Measurements from ENCODE around the gene SNTG2. TPM values are rescaled to one million over a fixed set of nuclear protein-coding genes. Genes with fewer than 3 reads are reported as not detected.

Gene SNTG2
- total and polyA plus RNA-seq, 7 donors, result 0.26 to 1.7 (median 0.73) TPM; not detected in 2

DNA sequence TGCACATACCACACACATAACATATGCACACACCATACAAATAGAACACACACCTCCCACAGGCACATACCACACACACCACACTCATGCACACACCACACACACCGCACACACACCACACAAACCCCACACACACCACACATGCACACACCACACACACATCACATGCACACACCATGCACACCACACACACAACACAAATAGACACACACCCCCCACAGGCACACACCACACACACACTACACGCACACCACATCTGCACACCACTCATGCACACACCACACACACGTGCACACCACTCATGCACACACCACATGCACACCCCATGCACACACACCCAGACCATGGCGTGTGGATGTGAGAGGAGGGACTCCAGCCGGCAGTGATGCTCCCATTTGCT is 300.9 kb downstream of the SNTG2 start:
- H3K9me3 ChIP-seq, result no peaks in the 10 kb centered on the region
- H3K4me3 ChIP-seq, result no peak overlapping the region
- TF ChIP-seq CTCF (IDR thresholded peaks at IDR 0.05), result no peak
- H3K27me3 ChIP-seq (ENCODE audit: insufficient read depth in 3 of 3, low read length in 2 of 3), result peaks cover 0 to 6% (median 0%) of the 10 kb centered on the region in 3 donors
- DNase-seq, result no peak
- 84 to 86% (median 85%) methylated on average over 5 of the region's 5 CpGs for WGBS, 3 donors
- H3K4me1 ChIP-seq, result no peaks in the 10 kb centered on the region
- H3K27ac ChIP-seq, result no peak overlapping the region
- no peaks in the 10 kb centered on the region for H3K36me3 ChIP-seq (ENCODE audit: insufficient read depth in 1 of 2, low read depth in 1 of 2)
- intact Hi-C loops (cut with DNase I), result no loop called here
- ATAC-seq, result no peak

- intact Hi-C loops (cut with DNase I), result no loop called here
- H3K36me3 ChIP-seq (ENCODE audit: insufficient read depth in 1 of 2, low read depth in 1 of 2), result no peaks in the 10 kb centered on the region
- H3K4me3 ChIP-seq, result no peak overlapping the region
- 47 to 60% (median 57%) methylated on average over 4 of the region's 4 CpGs for WGBS, 3 donors
- no peaks in the 10 kb centered on the region for H3K9me3 ChIP-seq
- DNase-seq (no peak), ATAC-seq (no peak)
- no peaks in the 10 kb centered on the region for H3K4me1 ChIP-seq
- H3K27ac ChIP-seq, result no peak overlapping the region
- TF ChIP-seq CTCF (IDR thresholded peaks at IDR 0.05), result no peak
- peaks cover 0 to 6% (median 0%) of the 10 kb centered on the region in 3 donors for H3K27me3 ChIP-seq (ENCODE audit: insufficient read depth in 3 of 3, low read length in 2 of 3)
Observed at GRCh38 chr2:1253629-1254028, 303.0 kb downstream of the SNTG2 start.

- no peak for TF ChIP-seq CTCF (IDR thresholded peaks at IDR 0.05)
- no peak overlapping the region for H3K27ac ChIP-seq
- peaks cover 0 to 6% (median 0%) of the 10 kb centered on the region in 3 donors for H3K27me3 ChIP-seq (ENCODE audit: insufficient read depth in 3 of 3, low read length in 2 of 3)
- no peak for ATAC-seq
- no peak overlapping the region for H3K4me3 ChIP-seq
- H3K9me3 ChIP-seq, result no peaks in the 10 kb centered on the region
- intact Hi-C loops (cut with DNase I), result no loop called here
- 61 to 63% (median 62%) methylated on average over 18 of the region's 18 CpGs for WGBS, 3 donors
- H3K36me3 ChIP-seq (ENCODE audit: insufficient read depth in 1 of 2, low read depth in 1 of 2), result no peaks in the 10 kb centered on the region
- no peak for DNase-seq
- no peaks in the 10 kb centered on the region for H3K4me1 ChIP-seq
Observed at GRCh38 chr2:1254662-1255343, 304.2 kb downstream of the SNTG2 start.

DNA sequence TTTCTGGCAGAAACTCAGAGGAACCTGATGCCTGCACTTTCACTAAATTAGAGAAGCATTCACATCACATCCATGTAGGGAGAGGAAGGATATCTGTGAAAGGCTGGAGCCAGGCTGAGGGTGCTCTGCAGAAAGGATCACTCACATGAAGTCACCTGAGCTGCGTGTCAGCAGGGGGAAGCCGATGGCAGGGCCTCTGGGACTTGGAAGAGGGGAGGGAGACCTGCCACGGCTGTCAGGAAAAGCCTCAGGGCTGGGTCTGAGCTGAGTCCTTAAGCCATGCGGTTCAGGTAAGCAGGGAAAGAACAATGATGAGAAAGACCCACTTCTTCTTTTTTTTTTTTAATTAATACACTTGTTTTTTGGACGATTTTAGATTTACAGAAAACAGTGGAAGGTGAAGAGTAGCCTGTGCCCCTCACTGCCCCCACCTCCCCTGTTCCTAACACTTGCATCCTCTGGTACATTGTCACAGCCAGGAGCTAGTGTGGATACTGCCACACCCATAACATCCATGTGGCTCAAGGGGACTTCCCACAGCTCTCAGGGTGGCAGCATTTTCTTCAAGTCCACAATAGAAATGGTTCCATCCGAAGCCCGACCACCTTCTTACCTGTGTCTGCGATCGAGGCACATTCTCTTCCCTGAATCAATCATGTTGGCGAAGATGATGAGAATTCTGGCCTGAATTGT is 306.1 kb downstream of the SNTG2 start:
- Histone ChIP-seq H3K36me3 (ENCODE audit: insufficient read depth in 1 of 2, low read depth in 1 of 2) (no peaks in the 10 kb centered on the region), H3K4me1 (no peaks in the 10 kb centered on the region), H3K4me3 (no peak overlapping the region), H3K9me3 (no peaks in the 10 kb centered on the region), H3K27me3 (ENCODE audit: insufficient read depth in 3 of 3, low read length in 2 of 3) (no peaks in the 10 kb centered on the region), H3K27ac (no peak overlapping the region)
- DNase-seq (no peak), ATAC-seq (no peak)
- intact Hi-C loops (cut with DNase I), result no loop called here
- 63 to 75% (median 72%) methylated on average over 10 of the region's 10 CpGs for WGBS, 3 donors
- no peak for TF ChIP-seq CTCF (IDR thresholded peaks at IDR 0.05)
